ENCODE data around the gene CARD14. TPM values are rescaled to one million over a fixed set of nuclear protein-coding genes. Genes with fewer than 3 reads are reported as not detected.
A peak's percentile ranks its signal among the peaks of the same experiment; 100 is the strongest.

Gene CARD14
- total and polyA plus RNA-seq, 3 experiments from 2014 or later, result not detected

- Histone ChIP-seq H3K27me3 (ENCODE audit: insufficient read depth, low read length, poor library complexity, severe bottlenecking) (no peaks in the 10 kb centered on the region), H3K27ac (ENCODE audit: low read depth, low read length) (no peak overlapping the region), H3K9me3 (ENCODE audit: low read length) (no peaks in the 10 kb centered on the region), H3K4me3 (ENCODE audit: low read length) (no peak overlapping the region), H3K36me3 (ENCODE audit: insufficient read depth, low read length) (no peaks in the 10 kb centered on the region), H3K4me1 (ENCODE audit: insufficient read depth, low read length) (no peaks in the 10 kb centered on the region)
- no peak for DNase-seq
- Mint-ChIP-seq H3K36me3 (no peaks in the 10 kb centered on the region), H3K9me3 (no peaks in the 10 kb centered on the region), H3K4me3 (no peak overlapping the region), H3K27ac (no peak overlapping the region), H3K27me3 (peaks cover 10 to 29% of the 10 kb centered on the region in 2 donors), H3K4me1 (no peaks in the 10 kb centered on the region)
- POLR2A ChIA-PET, result no interaction called here
- CTCF ChIA-PET, result no interaction called here
Measured at GRCh38 chr17:80190716-80191115, 20.9 kb downstream of the CARD14 start.

DNA sequence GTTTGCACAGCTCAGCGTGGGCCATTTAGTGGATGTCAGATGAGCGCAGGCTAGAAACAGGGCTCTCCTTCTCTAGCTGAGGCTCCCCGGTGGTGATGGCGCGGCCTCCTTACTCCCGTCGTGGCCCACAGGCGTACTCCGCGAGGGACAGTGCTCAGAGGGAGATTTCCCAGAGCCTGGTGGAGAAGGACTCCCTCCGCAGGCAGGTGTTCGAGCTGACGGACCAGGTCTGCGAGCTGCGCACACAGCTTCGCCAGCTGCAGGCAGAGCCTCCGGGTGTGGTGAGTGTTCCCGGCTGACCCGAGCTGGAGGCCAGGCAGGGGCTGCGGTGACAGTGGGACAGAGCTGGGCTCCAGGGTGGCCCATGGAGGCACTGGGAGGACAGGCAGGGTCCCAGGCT lies 21.4 kb downstream of the CARD14 start:
- no peaks in the 10 kb centered on the region for H3K36me3 ChIP-seq (ENCODE audit: insufficient read depth, low read length)
- Mint-ChIP-seq H3K9me3 (no peaks in the 10 kb centered on the region), H3K36me3 (no peaks in the 10 kb centered on the region), H3K4me1 (peaks cover 0 to 2% (median 0%) of the 10 kb centered on the region in 3 donors), H3K4me3 (no peak overlapping the region), H3K27me3 (peaks cover 10 to 24% of the 10 kb centered on the region in 2 donors), H3K27ac (no peak overlapping the region)
- H3K4me1 ChIP-seq (ENCODE audit: insufficient read depth, low read length), result no peaks in the 10 kb centered on the region
- ChIA-PET CTCF (interaction anchor here (1.8 kb wide), 1 partner anchor 147 kb away, joined by 4 read pairs; no protein-coding TSS in a partner anchor), POLR2A (no interaction called here)
- H3K9me3 ChIP-seq (ENCODE audit: low read length), result no peaks in the 10 kb centered on the region
- DNase-seq, result no peak
- no peaks in the 10 kb centered on the region for H3K27me3 ChIP-seq (ENCODE audit: insufficient read depth, low read length, poor library complexity, severe bottlenecking)
- H3K4me3 ChIP-seq (ENCODE audit: low read length), result no peak overlapping the region
- no peak overlapping the region for H3K27ac ChIP-seq (ENCODE audit: low read depth, low read length)

DNA sequence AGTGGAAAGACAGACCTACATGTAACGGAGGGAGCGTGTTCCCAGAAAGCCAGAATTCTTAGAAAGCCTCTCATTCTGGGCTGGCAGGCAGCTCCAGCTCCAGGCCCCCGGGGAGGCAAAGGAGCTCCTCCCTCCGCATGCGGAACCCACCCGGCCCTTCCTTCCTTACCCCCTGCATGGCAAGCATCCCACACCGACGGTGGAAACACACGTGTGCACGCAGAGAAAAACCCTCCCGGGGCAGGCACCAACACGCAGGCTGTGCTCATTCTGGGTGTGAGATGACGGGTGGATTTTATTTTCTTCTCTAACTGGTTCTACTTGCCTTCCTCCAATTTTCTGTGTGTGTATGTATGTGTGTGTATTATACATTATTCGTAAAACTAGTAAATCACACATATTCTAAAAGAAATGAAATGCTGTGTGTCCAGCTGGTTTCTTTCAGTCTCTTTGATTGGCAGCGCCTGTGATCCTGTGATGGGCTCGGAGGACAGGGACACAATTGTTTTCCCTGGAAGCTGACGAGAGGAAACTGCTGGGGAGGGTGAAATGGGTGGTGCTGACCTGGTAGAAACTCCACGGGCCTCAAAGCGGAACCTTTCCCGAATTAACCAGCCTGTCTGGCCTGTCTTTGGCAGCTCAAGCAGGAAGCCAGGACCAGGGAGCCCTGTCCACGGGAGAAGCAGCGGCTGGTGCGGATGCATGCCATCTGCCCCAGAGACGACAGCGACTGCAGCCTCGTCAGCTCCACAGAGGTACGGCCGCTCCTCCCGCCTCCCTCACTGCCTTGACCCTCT lies 22.2 kb downstream of the CARD14 start:
- Mint-ChIP-seq H3K27me3 (peaks cover 10 to 20% of the 10 kb centered on the region in 2 donors), H3K4me3 (no peak overlapping the region), H3K4me1 (peaks cover 0 to 2% (median 0%) of the 10 kb centered on the region in 3 donors), H3K9me3 (no peaks in the 10 kb centered on the region), H3K27ac (no peak overlapping the region), H3K36me3 (no peaks in the 10 kb centered on the region)
- DNase-seq, result no peak
- no peak overlapping the region for H3K27ac ChIP-seq (ENCODE audit: low read depth, low read length)
- H3K9me3 ChIP-seq (ENCODE audit: low read length), result no peaks in the 10 kb centered on the region
- H3K27me3 ChIP-seq (ENCODE audit: insufficient read depth, low read length, poor library complexity, severe bottlenecking), result no peaks in the 10 kb centered on the region
- ChIA-PET CTCF (interaction anchor here (1.8 kb wide), 1 partner anchor 146 kb away, joined by 4 read pairs; no protein-coding TSS in a partner anchor), POLR2A (no interaction called here)
- no peaks in the 10 kb centered on the region for H3K36me3 ChIP-seq (ENCODE audit: insufficient read depth, low read length)
- no peak overlapping the region for H3K4me3 ChIP-seq (ENCODE audit: low read length)
- no peaks in the 10 kb centered on the region for H3K4me1 ChIP-seq (ENCODE audit: insufficient read depth, low read length)

- Mint-ChIP-seq H3K4me3 (no peak overlapping the region), H3K36me3 (no peaks in the 10 kb centered on the region), H3K4me1 (peaks cover 0 to 2% (median 0%) of the 10 kb centered on the region in 3 donors), H3K27me3 (peaks cover 8 to 10% of the 10 kb centered on the region in 2 donors), H3K9me3 (no peaks in the 10 kb centered on the region), H3K27ac (no peak overlapping the region)
- no peaks in the 10 kb centered on the region for H3K4me1 ChIP-seq (ENCODE audit: insufficient read depth, low read length)
- H3K9me3 ChIP-seq (ENCODE audit: low read length), result no peaks in the 10 kb centered on the region
- no peak overlapping the region for H3K4me3 ChIP-seq (ENCODE audit: low read length)
- ChIA-PET CTCF (interaction anchor here (0.7 to 2.8 kb wide), 18 partner anchors 10 to 190 kb away, joined by 3 to 22 read pairs (median 4); partner anchors contain the start of genes GAA and SGSH), POLR2A (interaction anchor here (0.6 to 1.1 kb wide), 3 partner anchors 24 to 200 kb away, joined by 3 to 5 read pairs (median 3); no protein-coding TSS in a partner anchor)
- no peak for DNase-seq
- no peak overlapping the region for H3K27ac ChIP-seq (ENCODE audit: low read depth, low read length)
- H3K27me3 ChIP-seq (ENCODE audit: insufficient read depth, low read length, poor library complexity, severe bottlenecking), result no peaks in the 10 kb centered on the region
- H3K36me3 ChIP-seq (ENCODE audit: insufficient read depth, low read length), result no peaks in the 10 kb centered on the region
Measured at GRCh38 chr17:80195141-80195540, 25.3 kb downstream of the CARD14 start.

- Mint-ChIP-seq H3K27me3 (peaks cover 8 to 9% of the 10 kb centered on the region in 2 donors), H3K27ac (peak overlapping the region in 2 of 8 donors; percentile 17 to 38), H3K9me3 (no peaks in the 10 kb centered on the region), H3K36me3 (no peaks in the 10 kb centered on the region), H3K4me1 (peaks cover 0 to 2% (median 0%) of the 10 kb centered on the region in 3 donors), H3K4me3 (no peak overlapping the region)
- H3K36me3 ChIP-seq (ENCODE audit: insufficient read depth, low read length), result no peaks in the 10 kb centered on the region
- H3K4me1 ChIP-seq (ENCODE audit: insufficient read depth, low read length), result no peaks in the 10 kb centered on the region
- no peak overlapping the region for H3K4me3 ChIP-seq (ENCODE audit: low read length)
- H3K9me3 ChIP-seq (ENCODE audit: low read length), result no peaks in the 10 kb centered on the region
- no peak overlapping the region for H3K27ac ChIP-seq (ENCODE audit: low read depth, low read length)
- CTCF ChIA-PET, result interaction anchor here (0.6 to 2.8 kb wide), 27 partner anchors 10 to 199 kb away, joined by 3 to 22 read pairs (median 4); partner anchors contain the start of genes GAA, SGSH and SLC26A11
- POLR2A ChIA-PET, result interaction anchor here (0.6 to 1.1 kb wide), 4 partner anchors 23 to 219 kb away, joined by 3 to 5 read pairs (median 3); no protein-coding TSS in a partner anchor
- H3K27me3 ChIP-seq (ENCODE audit: insufficient read depth, low read length, poor library complexity, severe bottlenecking), result no peaks in the 10 kb centered on the region
- DNase-seq, result peak; percentile 44 to 75 (median 56)
Measured at GRCh38 chr17:80195671-80196529, 26.1 kb downstream of the CARD14 start.

DNA sequence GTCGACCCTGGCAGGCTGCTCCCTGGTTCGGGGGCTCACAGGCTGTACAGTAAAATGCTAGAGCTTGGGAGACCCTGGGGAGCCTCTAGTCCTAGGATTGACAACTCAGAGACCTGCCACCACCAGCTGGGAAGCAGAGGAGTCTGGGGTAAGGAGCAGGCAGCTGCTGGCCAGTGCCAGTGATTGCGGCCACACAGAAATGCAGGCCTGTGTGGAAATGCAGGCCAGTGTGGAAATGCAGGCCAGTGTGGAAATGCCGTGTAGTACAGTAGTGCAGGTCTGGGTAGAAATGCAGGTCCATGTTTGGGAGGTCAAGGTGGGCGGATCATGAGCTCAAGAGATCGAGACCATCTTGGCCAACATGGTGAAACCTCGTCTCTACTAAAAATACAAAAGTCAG lies 26.8 kb downstream of the CARD14 start:
- DNase-seq, result no peak
- H3K27me3 ChIP-seq (ENCODE audit: insufficient read depth, low read length, poor library complexity, severe bottlenecking), result no peaks in the 10 kb centered on the region
- Mint-ChIP-seq H3K4me3 (no peak overlapping the region), H3K27me3 (peaks cover 5 to 7% of the 10 kb centered on the region in 2 donors), H3K4me1 (peaks cover 0 to 2% (median 0%) of the 10 kb centered on the region in 3 donors), H3K27ac (peak overlapping the region in 1 of 8 donors; percentile 63), H3K36me3 (no peaks in the 10 kb centered on the region), H3K9me3 (no peaks in the 10 kb centered on the region)
- H3K9me3 ChIP-seq (ENCODE audit: low read length), result no peaks in the 10 kb centered on the region
- ChIA-PET POLR2A (no interaction called here), CTCF (interaction anchor here (0.9 to 2.8 kb wide), 11 partner anchors 9 to 198 kb away, joined by 3 to 22 read pairs (median 4); partner anchors contain the start of genes SGSH and SLC26A11)
- no peaks in the 10 kb centered on the region for H3K36me3 ChIP-seq (ENCODE audit: insufficient read depth, low read length)
- H3K4me1 ChIP-seq (ENCODE audit: insufficient read depth, low read length), result no peaks in the 10 kb centered on the region
- H3K27ac ChIP-seq (ENCODE audit: low read depth, low read length), result no peak overlapping the region
- H3K4me3 ChIP-seq (ENCODE audit: low read length), result no peak overlapping the region

GRCh38 chr17:80198144-80198661 lies 28.4 kb downstream of the CARD14 start:
- peaks cover 0 to 3% of the 10 kb centered on the region in 2 donors for H3K27me3 Mint-ChIP-seq
- POLR2A ChIA-PET, result no interaction called here
- H3K27ac Mint-ChIP-seq, result no peak overlapping the region
- no peaks in the 10 kb centered on the region for H3K36me3 Mint-ChIP-seq
- Histone ChIP-seq H3K27me3 (ENCODE audit: insufficient read depth, low read length, poor library complexity, severe bottlenecking) (no peaks in the 10 kb centered on the region), H3K36me3 (ENCODE audit: insufficient read depth, low read length) (no peaks in the 10 kb centered on the region), H3K27ac (ENCODE audit: low read depth, low read length) (no peak overlapping the region), H3K4me3 (ENCODE audit: low read length) (no peak overlapping the region), H3K4me1 (ENCODE audit: insufficient read depth, low read length) (no peaks in the 10 kb centered on the region), H3K9me3 (ENCODE audit: low read length) (no peaks in the 10 kb centered on the region)
- peaks cover 0 to 2% (median 0%) of the 10 kb centered on the region in 3 donors for H3K4me1 Mint-ChIP-seq
- H3K9me3 Mint-ChIP-seq, result no peaks in the 10 kb centered on the region
- no peak overlapping the region for H3K4me3 Mint-ChIP-seq
- DNase-seq, result no peak
- CTCF ChIA-PET, result no interaction called here
